SK-N-SH treated with all-trans-retinoic acid at 6 μM for 48 hours (cell line): ENCODE measurements around the gene CFAP251.
"Not testable (repeated sequence)": the region's sequence is repeated elsewhere in the genome, so short reads cannot be mapped to it uniquely, and the experiment has no call there.

Experiments
- ATAC-seq: fragments of 200-7000 bp; cut with Tn5 transposase; 3 replicates; pipeline ENCODE4 v1.9.1; 2020; ENCODE audit warnings: mild to moderate bottlenecking, moderate library complexity
- ARNTL ChIP-seq: fragments of 450-650 bp; formaldehyde crosslinking; IDR thresholded peaks from 2 replicates; pipeline ENCODE4 v1.5.0; 2020; ENCODE audit warnings: low read depth, mild to moderate bottlenecking, moderate library complexity, borderline replicate concordance
- BACH2 ChIP-seq: fragments of 250-450 bp; sonication (Bioruptor Pico); IDR thresholded peaks from 2 replicates; pipeline ENCODE4 v1.9.0; 2021; ENCODE audit warnings: mild to moderate bottlenecking, borderline replicate concordance
- CREB5 ChIP-seq: fragments of 250-450 bp; sonication (Bioruptor Pico); IDR thresholded peaks from 2 replicates; pipeline ENCODE4 v1.5.1; 2020; ENCODE audit warnings: low read depth, mild to moderate bottlenecking, moderate library complexity
- CSDC2 ChIP-seq: fragments of 250-450 bp; sonication (Bioruptor Pico); IDR thresholded peaks from 2 replicates; pipeline ENCODE4 v1.5.0; 2020; ENCODE audit warnings: mild to moderate bottlenecking, moderate library complexity
- ESRRG ChIP-seq: fragments of 250-450 bp; sonication (Bioruptor Pico); IDR thresholded peaks from 2 replicates; pipeline ENCODE4 v1.6.1; 2021; ENCODE audit warnings: mild to moderate bottlenecking
- GLIS3 ChIP-seq: fragments of 250-450 bp; sonication (Bioruptor Pico); IDR thresholded peaks from 2 replicates; pipeline ENCODE4 v1.5.0; 2020; ENCODE audit warnings: mild to moderate bottlenecking, moderate library complexity
- ISL1 ChIP-seq: fragments of 250-450 bp; sonication (Bioruptor Pico); IDR thresholded peaks from 2 replicates; pipeline ENCODE4 v2.1.2; 2022; ENCODE audit warnings: mild to moderate bottlenecking, moderate library complexity
- OSR1 ChIP-seq: fragments of 250-450 bp; sonication (Bioruptor Pico); IDR thresholded peaks from 2 replicates; pipeline ENCODE4 v1.8.0; 2022; ENCODE audit warnings: moderate library complexity, mild to moderate bottlenecking, inconsistent platforms
- PATZ1 ChIP-seq: fragments of 250-450 bp; sonication (Bioruptor Pico); IDR thresholded peaks from 2 replicates; pipeline ENCODE4 v1.8.0; 2020; ENCODE audit warnings: mild to moderate bottlenecking, moderate library complexity, borderline replicate concordance
- PPARA ChIP-seq: fragments of 250-450 bp; sonication (Bioruptor Pico); IDR thresholded peaks from 2 replicates; pipeline ENCODE4 v1.5.0; 2020; ENCODE audit warnings: mild to moderate bottlenecking, borderline replicate concordance
- RARB ChIP-seq: fragments of 250-450 bp; sonication (Bioruptor Pico); IDR thresholded peaks from 2 replicates; pipeline ENCODE4 v1.8.0; 2021; ENCODE audit warnings: mild to moderate bottlenecking, moderate library complexity
- SNAI2 ChIP-seq: fragments of 250-450 bp; sonication (Bioruptor Pico); IDR thresholded peaks from 2 replicates; pipeline ENCODE4 v1.5.0; 2020; ENCODE audit warnings: mild to moderate bottlenecking, moderate library complexity
- TCF4 ChIP-seq: fragments of 250-450 bp; sonication (Bioruptor Pico); IDR thresholded peaks from 2 replicates; pipeline ENCODE4 v1.8.0; 2021; ENCODE audit warnings: mild to moderate bottlenecking, moderate library complexity, borderline replicate concordance
- TOX ChIP-seq: fragments of 250-450 bp; sonication (Bioruptor Pico); IDR thresholded peaks from 2 replicates; pipeline ENCODE4 v1.8.0; 2021; ENCODE audit warnings: mild to moderate bottlenecking, moderate library complexity, borderline replicate concordance
- TSHZ2 ChIP-seq: fragments of 250-450 bp; sonication (Bioruptor Pico); IDR thresholded peaks from 2 replicates; pipeline ENCODE4 v1.5.0; 2020; ENCODE audit warnings: mild to moderate bottlenecking, moderate library complexity
- ZC3H10 ChIP-seq: fragments of 250-450 bp; sonication (Bioruptor Pico); IDR thresholded peaks from 2 replicates; pipeline ENCODE4 v1.5.1; 2021; ENCODE audit warnings: mild to moderate bottlenecking, moderate library complexity
- ZFP3 ChIP-seq: fragments of 250-450 bp; sonication (Bioruptor Pico); IDR thresholded peaks from 2 replicates; pipeline ENCODE4 v1.5.0; 2020; ENCODE audit warnings: mild to moderate bottlenecking, moderate library complexity
- ZFP30 ChIP-seq: fragments of 450-650 bp; formaldehyde crosslinking; IDR thresholded peaks from 2 replicates; pipeline ENCODE4 v1.5.0; 2022; ENCODE audit warnings: mild to moderate bottlenecking, moderate library complexity
- ZNF565 ChIP-seq: fragments of 450-650 bp; formaldehyde crosslinking; conservative IDR thresholded peaks from 2 replicates; pipeline ENCODE4 v1.5.0; 2020; ENCODE audit warnings: low read depth, mild to moderate bottlenecking, moderate library complexity
- ZNF70 ChIP-seq: fragments of 450-650 bp; formaldehyde crosslinking; IDR thresholded peaks from 2 replicates; pipeline ENCODE4 v1.5.0; 2020; ENCODE audit warnings: mild to moderate bottlenecking, moderate library complexity
- ZNF8 ChIP-seq: fragments of 450-650 bp; formaldehyde crosslinking; IDR thresholded peaks from 2 replicates; pipeline ENCODE4 v1.5.0; 2020; ENCODE audit warnings: mild to moderate bottlenecking, moderate library complexity
- TF ChIP-seq, protein P1 (sequence below): fragments of 250-450 bp; sonication (Bioruptor Pico); IDR thresholded peaks from 2 replicates; pipeline ENCODE4 v1.5.1; 2021; ENCODE audit warnings: mild to moderate bottlenecking, moderate library complexity

The CFAP251 gene

DNA sequence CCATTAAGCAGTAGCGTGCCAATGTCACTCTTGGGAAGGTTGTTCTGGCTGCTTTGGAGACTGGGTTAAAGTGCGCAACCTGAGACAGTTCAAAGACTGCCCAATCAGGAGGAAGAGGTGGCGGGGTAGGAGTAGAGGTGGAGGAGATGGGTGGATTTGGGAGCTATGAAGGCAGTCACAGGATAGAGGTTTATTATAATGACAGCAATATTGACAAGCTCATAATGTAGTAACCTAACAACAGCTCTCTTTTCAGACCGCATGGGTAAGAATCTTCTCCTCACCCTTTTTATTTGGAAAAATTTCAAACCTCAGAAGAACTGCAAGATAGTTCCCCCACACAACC lies 35.1 kb upstream of the CFAP251 start:
- TF ChIP-seq ZFP30 (CRISPR knock-in tag), result no peak
- TF ChIP-seq PPARA, result no peak
- TF ChIP-seq TOX (CRISPR knock-in tag), result no peak
- no peak for TF ChIP-seq ZNF565
- no peak for TF ChIP-seq ZFP3 (CRISPR knock-in tag)
- TF ChIP-seq SNAI2 (CRISPR knock-in tag), result no peak
- TF ChIP-seq CREB5 (CRISPR knock-in tag), result no peak
- TF ChIP-seq ZNF70 (CRISPR knock-in tag), result no peak
- TF ChIP-seq PATZ1 (CRISPR knock-in tag), result no peak
- no peak for TF ChIP-seq RARB (CRISPR knock-in tag)
- ATAC-seq, result no peak; the same call in 2 of the 3 replicates

- not testable (repeated sequence) for ATAC-seq
Measured at GRCh38 chr12:121885129-121885528, 33.3 kb upstream of the CFAP251 start.

GRCh38 chr12:121888083-121888477 lies 30.3 kb upstream of the CFAP251 start:
- TF ChIP-seq TSHZ2 (CRISPR knock-in tag) (no peak), ZNF565 (no peak), OSR1 (no peak), ZNF70 (CRISPR knock-in tag) (no peak), TCF4 (CRISPR knock-in tag) (no peak), CSDC2 (CRISPR knock-in tag) (no peak), RARB (CRISPR knock-in tag) (no peak), BACH2 (CRISPR knock-in tag) (no peak), PPARA (no peak), ISL1 (no peak), PATZ1 (CRISPR knock-in tag) (no peak), ZFP30 (CRISPR knock-in tag) (no peak), ESRRG (CRISPR knock-in tag) (no peak), ZC3H10 (CRISPR knock-in tag) (no peak), CREB5 (CRISPR knock-in tag) (no peak), ZNF8 (CRISPR knock-in tag) (no peak), ARNTL (no peak), GLIS3 (CRISPR knock-in tag) (no peak), TOX (CRISPR knock-in tag) (no peak)
- TF ChIP-seq, protein P1, sequence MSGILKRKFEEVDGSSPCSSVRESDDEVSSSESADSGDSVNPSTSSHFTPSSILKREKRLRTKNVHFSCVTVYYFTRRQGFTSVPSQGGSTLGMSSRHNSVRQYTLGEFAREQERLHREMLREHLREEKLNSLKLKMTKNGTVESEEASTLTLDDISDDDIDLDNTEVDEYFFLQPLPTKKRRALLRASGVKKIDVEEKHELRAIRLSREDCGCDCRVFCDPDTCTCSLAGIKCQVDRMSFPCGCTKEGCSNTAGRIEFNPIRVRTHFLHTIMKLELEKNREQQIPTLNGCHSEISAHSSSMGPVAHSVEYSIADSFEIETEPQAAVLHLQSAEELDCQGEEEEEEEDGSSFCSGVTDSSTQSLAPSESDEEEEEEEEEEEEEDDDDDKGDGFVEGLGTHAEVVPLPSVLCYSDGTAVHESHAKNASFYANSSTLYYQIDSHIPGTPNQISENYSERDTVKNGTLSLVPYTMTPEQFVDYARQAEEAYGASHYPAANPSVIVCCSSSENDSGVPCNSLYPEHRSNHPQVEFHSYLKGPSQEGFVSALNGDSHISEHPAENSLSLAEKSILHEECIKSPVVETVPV (CRISPR knock-in tag), result no peak
- ATAC-seq, result no peak
